Liver (tissue), 9 donors: ENCODE data around the gene NXT1. TPM values are rescaled to one million over a fixed set of nuclear protein-coding genes. Genes with fewer than 3 reads are reported as not detected.

Source experiments
- DNase-seq: peaks from one replicate; pipeline ENCODE4 v3.0.0-alpha.2; 2017; ENCODE audit warnings: low spot score
- H3K27ac ChIP-seq, 2 donors: one replicate each; pipeline ENCODE4 v1.7.0; 2013; ENCODE audit warnings: inconsistent platforms in 2 of 2, low read length in 2 of 2, control low read depth in 1 of 2, low read depth in 1 of 2, mild to moderate bottlenecking in 1 of 2
- H3K27me3 ChIP-seq, 4 donors: one replicate each; pipeline versions ENCODE4 v1.6.1 to v1.7.0; 2013; ENCODE audit warnings: low read length in 3 of 4, inconsistent platforms in 1 of 4, mild to moderate bottlenecking in 1 of 4, moderate library complexity in 1 of 4; ENCODE audit not compliant: control insufficient read depth in 4 of 4, insufficient read depth in 4 of 4
- H3K36me3 ChIP-seq, 4 donors: one replicate each; pipeline versions ENCODE4 v1.6.1 to v1.7.0; 2013; ENCODE audit warnings: low read length in 3 of 4, mild to moderate bottlenecking in 3 of 4, low read depth in 1 of 4, moderate library complexity in 1 of 4; ENCODE audit not compliant: control insufficient read depth in 4 of 4, insufficient read depth in 3 of 4
- H3K4me1 ChIP-seq, 4 donors: one replicate each; pipeline versions ENCODE4 v1.6.1 to v1.7.0; 2013; ENCODE audit warnings: low read length in 3 of 4, mild to moderate bottlenecking in 3 of 4, moderate library complexity in 1 of 4; ENCODE audit not compliant: control insufficient read depth in 4 of 4, insufficient read depth in 4 of 4
- H3K4me3 ChIP-seq, 3 donors: one replicate each; pipeline versions ENCODE4 v1.6.1 to v1.7.0; 2013; ENCODE audit warnings: low read length in 3 of 3, control low read depth in 1 of 3, low read depth in 1 of 3, mild to moderate bottlenecking in 1 of 3
- H3K9ac ChIP-seq, 2 donors: one replicate each; pipeline ENCODE4 v1.7.0; 2013; ENCODE audit warnings: low read length in 2 of 2, mild to moderate bottlenecking in 2 of 2, moderate library complexity in 2 of 2, control low read depth in 1 of 2, low read depth in 1 of 2
- H3K9me3 ChIP-seq, 4 donors: one replicate each; pipeline versions ENCODE4 v1.6.1 to v1.7.0; 2013; ENCODE audit warnings: low read length in 3 of 4; ENCODE audit not compliant: control insufficient read depth in 4 of 4
- ATF3 ChIP-seq: IDR thresholded peaks from 2 replicates; pipeline ENCODE4 v1.6.1; 2016; ENCODE audit warnings: antibody characterized with exemption
- CTCF ChIP-seq: fragments of 150-350 bp; IDR thresholded peaks from 2 replicates; pipeline ENCODE4 v1.5.1; 2017; ENCODE audit warnings: improper control_type of control experiment, low read depth, low read length; ENCODE audit not compliant: missing input control
- EGR1 ChIP-seq, 2 donors: IDR thresholded peaks; 2 replicates each; pipeline ENCODE4 v1.6.1; 2016 to 2018; ENCODE audit warnings: antibody characterized with exemption in 2 of 2, low read depth in 2 of 2
- FOXA1 ChIP-seq: IDR thresholded peaks from 2 replicates; pipeline ENCODE4 v1.6.1; 2016; ENCODE audit warnings: antibody characterized with exemption
- FOXA2 ChIP-seq: IDR thresholded peaks from 2 replicates; pipeline ENCODE4 v1.6.1; 2016; ENCODE audit warnings: antibody characterized with exemption
- GABPA ChIP-seq, 2 donors: IDR thresholded peaks in 1 of 2; conservative IDR thresholded peaks in 1 of 2; 2 replicates each; pipeline ENCODE4 v1.6.1; 2016; ENCODE audit warnings: antibody characterized with exemption in 2 of 2, mild to moderate bottlenecking in 1 of 2, moderate library complexity in 1 of 2
- HNF4A ChIP-seq, 2 donors: conservative IDR thresholded peaks; 2 replicates each; pipeline ENCODE4 v1.6.1; 2016; ENCODE audit warnings: antibody characterized with exemption in 2 of 2, mild to moderate bottlenecking in 2 of 2
- HNF4G ChIP-seq: IDR thresholded peaks from 2 replicates; pipeline ENCODE4 v1.6.1; 2016; ENCODE audit warnings: antibody characterized with exemption
- JUND ChIP-seq, 2 donors: IDR thresholded peaks; 2 replicates each; pipeline ENCODE4 v1.6.1; 2016; ENCODE audit warnings: antibody characterized with exemption in 2 of 2
- MAX ChIP-seq: IDR thresholded peaks from 2 replicates; pipeline ENCODE4 v1.6.1; 2016; ENCODE audit warnings: antibody characterized with exemption
- NR2F2 ChIP-seq: IDR thresholded peaks from 2 replicates; pipeline ENCODE4 v1.6.1; 2016; ENCODE audit warnings: antibody characterized with exemption
- RAD21 ChIP-seq, 2 donors: IDR thresholded peaks; 2 replicates each; pipeline ENCODE4 v1.6.1; 2016; ENCODE audit warnings: antibody characterized with exemption in 2 of 2, mild to moderate bottlenecking in 2 of 2
- REST ChIP-seq: IDR thresholded peaks from 2 replicates; pipeline ENCODE4 v1.6.1; 2016; ENCODE audit warnings: antibody characterized with exemption, mild to moderate bottlenecking
- RXRA ChIP-seq, 2 donors: IDR thresholded peaks; 2 replicates each; pipeline ENCODE4 v1.6.1; 2017 to 2018; ENCODE audit warnings: antibody characterized with exemption in 2 of 2, mild to moderate bottlenecking in 1 of 2
- SP1 ChIP-seq: IDR thresholded peaks from 2 replicates; pipeline ENCODE4 v1.6.1; 2018; ENCODE audit warnings: antibody characterized with exemption, mild to moderate bottlenecking
- TAF1 ChIP-seq: conservative IDR thresholded peaks from 2 replicates; pipeline ENCODE4 v1.6.1; 2016; ENCODE audit warnings: antibody characterized with exemption, mild to moderate bottlenecking
- YY1 ChIP-seq: IDR thresholded peaks from 2 replicates; pipeline ENCODE4 v1.6.1; 2016; ENCODE audit warnings: antibody characterized with exemption, mild to moderate bottlenecking
- ZBTB33 ChIP-seq: IDR thresholded peaks from 2 replicates; pipeline ENCODE4 v1.6.1; 2016; ENCODE audit warnings: antibody characterized with exemption
- WGBS: extraction: QIAGEN DNeasy Blood & Tissue Kit; methylation state at CpG from one replicate; pipeline ENCODE4 v1.1.7; 2013; 5-methylcytosine and 5-hydroxymethylcytosine counted together
- polyA plus RNA-seq, 2 donors: library from polyadenylated mRNA; stranded (reverse) in 1 of 2; unstranded in 1 of 2; fragments of 200-250 nt in 1 of 2; fragments of >200 nt in 1 of 2; fragmentation: Nextera tagmentation in 1 of 2; extraction: Ambion mirVana in 1 of 2; gene quantifications; one replicate each; pipeline versions ENCODE4 v1.2.1 to v1.2.3, GENCODE V29; 2013 to 2015
- total RNA-seq, 2 donors: library from RNA; depleted of rRNA; stranded (reverse); fragments of >200 nt; gene quantifications; one replicate each; pipeline ENCODE4 v1.2.3, GENCODE V29; 2014
- donor health status: healthy.
- donor health status: healthy.
- donor health status: healthy.
- donor health status: healthy.
- donor health status: healthy.

NXT1 gene
- total and polyA plus RNA-seq, 4 donors, result 5.7 to 9.6 (median 8.8) TPM

GRCh38 chr20:23401051-23401450 is 50.5 kb downstream of the NXT1 start (continued):
- TF ChIP-seq YY1 (no peak), JUND (IDR thresholded peaks at IDR 0.05) (no peak), RXRA (IDR thresholded peaks at IDR 0.05) (no peak), HNF4G (no peak), HNF4A (conservative IDR thresholded peaks at IDR 0.05) (no peak)

GRCh38 chr20:23403751-23404150 is 53.2 kb downstream of the NXT1 start:
- peaks cover 0 to 4% (median 3%) of the 10 kb centered on the region in 4 donors for H3K36me3 ChIP-seq
- no peak overlapping the region for H3K4me3 ChIP-seq
- H3K9ac ChIP-seq, result no peak overlapping the region
- H3K27ac ChIP-seq, result no peak overlapping the region
- 85% methylated on average over 5 of the region's 5 CpGs for WGBS
- no peaks in the 10 kb centered on the region for H3K27me3 ChIP-seq
- no peak for DNase-seq
- peaks cover 2 to 3% (median 3%) of the 10 kb centered on the region in 4 donors for H3K4me1 ChIP-seq
- TF ChIP-seq GABPA (IDR thresholded peaks at IDR 0.05 in 1 of 2, conservative IDR thresholded peaks at IDR 0.05 in 1 of 2) (no peak), HNF4A (conservative IDR thresholded peaks at IDR 0.05) (no peak), MAX (no peak), ATF3 (no peak), REST (no peak), ZBTB33 (no peak), FOXA2 (no peak), SP1 (no peak), YY1 (no peak), CTCF (no peak), JUND (IDR thresholded peaks at IDR 0.05) (no peak), HNF4G (no peak), TAF1 (no peak), FOXA1 (no peak), RXRA (IDR thresholded peaks at IDR 0.05) (no peak), RAD21 (IDR thresholded peaks at IDR 0.05) (no peak), EGR1 (IDR thresholded peaks at IDR 0.05; ENCODE audit: low read depth in 2 of 2) (no peak), NR2F2 (no peak)
- no peaks in the 10 kb centered on the region for H3K9me3 ChIP-seq
